T-cell (primary cell): Measurements from ENCODE around the gene WBP2. TPM values are rescaled to one million over a fixed set of nuclear protein-coding genes. Genes with fewer than 3 reads are reported as not detected.

Experiments
- ATAC-seq, 4 experiments: fragments of 200-7000 bp in 3 of 4; fragments of 150-1000 bp in 1 of 4; cut with Tn5 transposase; replicated peaks in 1 of 4; 1 replicate in 3 of 4; 2 replicates in 1 of 4; pipeline ENCODE4 v1.10.0; 2021; ENCODE audit warnings: moderate library complexity in 3 of 4, mild to moderate bottlenecking in 2 of 4, moderate number of reproducible peaks in 1 of 4
- CTCF ChIA-PET, 2 donors: fragments of 300-600 bp; sonication (Branson Sonifier 250); formaldehyde crosslinking; loops; one replicate each; lab custom pipeline; 2022; ENCODE audit warnings: antibody characterized with exemption in 2 of 2; lab: Charles Lee
- POLR2A ChIA-PET, 2 donors: fragments of 300-600 bp; sonication (Branson Sonifier 250); formaldehyde crosslinking; loops; one replicate each; lab custom pipeline; 2022; ENCODE audit warnings: antibody characterized with exemption in 2 of 2; lab: Charles Lee
- DNase-seq, 35 experiments: peaks; one replicate each; pipeline versions ENCODE4 v3.0.0 to v3.0.0-alpha.2; 2013 to 2023
- H3K27ac ChIP-seq: one replicate; pipeline ENCODE4 v1.5.1; 2013; ENCODE audit warnings: low read length
- H3K27me3 ChIP-seq, 2 experiments: replicated peaks in 1 of 2; 1 replicate in 1 of 2; 2 replicates in 1 of 2; pipeline versions ENCODE4 v1.6.1 to v1.7.0; 2013; ENCODE audit warnings: low read length in 1 of 2, mixed read lengths in 1 of 2; ENCODE audit not compliant: control insufficient read depth in 2 of 2, insufficient read depth in 2 of 2; ENCODE audit errors: extremely low read depth in 1 of 2
- H3K36me3 ChIP-seq, 2 donors: 1 replicate in 1 of 2; 2 replicates in 1 of 2; pipeline versions ENCODE4 v1.6.1 to v1.7.0; 2013; ENCODE audit warnings: low read length in 1 of 2; ENCODE audit not compliant: control insufficient read depth in 2 of 2, insufficient read depth in 1 of 2; ENCODE audit errors: extremely low read depth in 1 of 2
- H3K4me1 ChIP-seq, 2 experiments: 1 replicate in 1 of 2; 2 replicates in 1 of 2; pipeline versions ENCODE4 v1.6.1 to v1.7.0; 2013; ENCODE audit warnings: low read length in 2 of 2, mixed read lengths in 1 of 2; ENCODE audit not compliant: insufficient read depth in 2 of 2, control insufficient read depth in 1 of 2; ENCODE audit errors: extremely low read depth in 1 of 2
- H3K4me3 ChIP-seq, 2 donors: 1 replicate in 1 of 2; 2 replicates in 1 of 2; pipeline versions ENCODE4 v1.5.1 to v1.7.0; 2013; ENCODE audit warnings: mild to moderate bottlenecking in 2 of 2, low read length in 1 of 2, moderate library complexity in 1 of 2; ENCODE audit not compliant: control insufficient read depth in 1 of 2; ENCODE audit errors: extremely low read depth in 1 of 2
- H3K9me3 ChIP-seq: 2 replicates; pipeline ENCODE4 v1.7.0; 2013
- H3K27ac Mint-ChIP-seq, 2 donors: one replicate each; pipeline ENCODE4 v1.8.0; 2020 to 2021; ENCODE audit warnings: mild to moderate bottlenecking in 2 of 2, mixed read lengths in 2 of 2
- H3K27me3 Mint-ChIP-seq, 2 donors: one replicate each; pipeline ENCODE4 v1.8.0; 2021 to 2022; ENCODE audit warnings: mixed read lengths in 2 of 2
- H3K36me3 Mint-ChIP-seq: one replicate; pipeline ENCODE4 v1.8.0; 2021; ENCODE audit warnings: mixed read lengths
- H3K4me1 Mint-ChIP-seq, 3 donors: one replicate each; pipeline ENCODE4 v1.8.0; 2020 to 2022; ENCODE audit warnings: mixed read lengths in 3 of 3, mild to moderate bottlenecking in 1 of 3
- H3K4me3 Mint-ChIP-seq, 3 donors: one replicate each; pipeline ENCODE4 v1.8.0; 2020 to 2022; ENCODE audit warnings: mild to moderate bottlenecking in 3 of 3, mixed read lengths in 3 of 3, moderate library complexity in 3 of 3
- H3K9me3 Mint-ChIP-seq, 3 donors: one replicate each; pipeline ENCODE4 v1.8.0; 2020 to 2022; ENCODE audit warnings: mixed read lengths in 3 of 3
- WGBS: methylation state at CpG from one replicate; pipeline ENCODE4 v1.1.5; 2013; ENCODE audit warnings: missing lambda C conversion rate; ENCODE audit not compliant: insufficient coverage; 5-methylcytosine and 5-hydroxymethylcytosine counted together
- total RNA-seq, 35 experiments: library from RNA in 6 of 35; stranded (reverse) in 6 of 35; fragments of 120-200 nt in 1 of 35; gene quantifications; one replicate each; pipeline versions ENCODE4 v1.2.1 to v1.2.4 and lab custom pipeline; 2013 to 2026

The WBP2 gene
- total RNA-seq, 5 donors from 2014 or later (not counting 1 experiment from before 2014, with no cell fraction given) = 91.4 to 158 (median 138) TPM

- ATAC-seq = no peak
- no CpG with 5 or more reads among the region's 1 CpG for WGBS
- Mint-ChIP-seq H3K4me3 (no peak overlapping the region), H3K4me1 (peaks cover 5 to 18% (median 6%) of the 10 kb centered on the region in 3 donors), H3K9me3 (no peaks in the 10 kb centered on the region), H3K27ac (peak overlapping the region in 1 of 2 donors; percentile 39), H3K27me3 (no peaks in the 10 kb centered on the region), H3K36me3 (peaks cover 12% of the 10 kb centered on the region)
- no peaks in the 10 kb centered on the region for H3K9me3 ChIP-seq
- ChIA-PET POLR2A (interaction anchor here (0.6 to 1.0 kb wide), 4 partner anchors 8 to 162 kb away, joined by 3 to 4 read pairs (median 3); no protein-coding TSS in a partner anchor), CTCF (interaction anchor here in 1 of 2 donors (0.5 to 0.8 kb wide), 3 partner anchors 50 to 517 kb away, joined by 3 to 5 read pairs (median 3); no protein-coding TSS in a partner anchor)
- no peaks in the 10 kb centered on the region for H3K27me3 ChIP-seq
- peaks cover 2 to 4% of the 10 kb centered on the region in 2 experiments for H3K4me1 ChIP-seq
- no peak overlapping the region for H3K27ac ChIP-seq
- no peak for DNase-seq
- peaks cover 0 to 13% of the 10 kb centered on the region in 2 donors for H3K36me3 ChIP-seq
- H3K4me3 ChIP-seq = no peak overlapping the region
These were observed 51.3 kb downstream of the WBP2 start for GRCh38 chr17:75803883-75804282.

GRCh38 chr17:75799402-75799801, 55.7 kb downstream of the WBP2 start:
- POLR2A ChIA-PET = interaction anchor here in 1 of 2 donors (0.9 kb wide), 1 partner anchor 13 kb away, joined by 3 read pairs; no protein-coding TSS in a partner anchor

GRCh38 chr17:75795820-75796607, 59.1 kb downstream of the WBP2 start:
- Mint-ChIP-seq H3K36me3 (peaks cover 17% of the 10 kb centered on the region), H3K27me3 (no peaks in the 10 kb centered on the region), H3K4me3 (no peak overlapping the region), H3K9me3 (no peaks in the 10 kb centered on the region), H3K27ac (no peak overlapping the region), H3K4me1 (peaks cover 13 to 36% (median 28%) of the 10 kb centered on the region in 3 donors)
- peaks cover 0 to 2% of the 10 kb centered on the region in 2 experiments for H3K4me1 ChIP-seq
- no peaks in the 10 kb centered on the region for H3K27me3 ChIP-seq
- no peaks in the 10 kb centered on the region for H3K9me3 ChIP-seq
- H3K27ac ChIP-seq = no peak overlapping the region
- H3K4me3 ChIP-seq = no peak overlapping the region
- WGBS = 100% methylated on average over 4 of the region's 8 CpGs
- ATAC-seq (no peak), DNase-seq (no peak)
- H3K36me3 ChIP-seq = peaks cover 0 to 41% of the 10 kb centered on the region in 2 donors
- ChIA-PET POLR2A (interaction anchor here (0.6 to 0.7 kb wide), 6 partner anchors 8 to 1344 kb away, joined by 3 to 7 read pairs (median 4); no protein-coding TSS in a partner anchor), CTCF (interaction anchor here in 1 of 2 donors (1.2 kb wide), 1 partner anchor 10 kb away, joined by 4 read pairs; no protein-coding TSS in a partner anchor)

More at GRCh38 chr17:75799402-75799801, 55.7 kb downstream of the WBP2 start:
- H3K4me1 ChIP-seq = peaks cover 0 to 2% of the 10 kb centered on the region in 2 experiments
- no peaks in the 10 kb centered on the region for H3K27me3 Mint-ChIP-seq
- H3K27me3 ChIP-seq = no peaks in the 10 kb centered on the region
- CTCF ChIA-PET = interaction anchor here in 1 of 2 donors (0.6 to 0.9 kb wide), 2 partner anchors 16 to 216 kb away, joined by 4 read pairs; no protein-coding TSS in a partner anchor
- H3K4me1 Mint-ChIP-seq = peaks cover 5 to 21% (median 9%) of the 10 kb centered on the region in 3 donors
- H3K4me3 Mint-ChIP-seq = no peak overlapping the region
- 100% methylated on average over 3 of the region's 4 CpGs for WGBS
- ATAC-seq = no peak
- no peak overlapping the region for H3K27ac Mint-ChIP-seq
- no peak for DNase-seq
- H3K9me3 Mint-ChIP-seq = no peaks in the 10 kb centered on the region
- no peak overlapping the region for H3K4me3 ChIP-seq
- peaks cover 0 to 28% of the 10 kb centered on the region in 2 donors for H3K36me3 ChIP-seq
- no peaks in the 10 kb centered on the region for H3K9me3 ChIP-seq
- no peak overlapping the region for H3K27ac ChIP-seq
- peaks cover 16% of the 10 kb centered on the region for H3K36me3 Mint-ChIP-seq

Other genes starting within 250 kb of the WBP2 start
- 1 to 10 TPM in 2 of 5 donors, under 1 TPM in 3; 0.35 to 2.2 (median 0.82) TPM for gene SMIM5, start 221.9 kb downstream of the WBP2 start, total RNA-seq
- 10 to 100 TPM; 38.0 to 75.0 (median 61.9) TPM for gene RECQL5, start 188.2 kb downstream of the WBP2 start, total RNA-seq
- 100 to 1,000 TPM; 124 to 191 (median 128) TPM for gene SAP30BP, start 188.0 kb downstream of the WBP2 start, total RNA-seq
- gene ITGB4, start 133.9 kb downstream of the WBP2 start, total RNA-seq = 1 to 10 TPM in 4 of 5 donors, under 1 TPM in 1; 0.68 to 1.6 (median 1.5) TPM
- 10 to 100 TPM in 4 of 5 donors, 1 to 10 TPM in 1; 8.4 to 35.7 (median 26.7) TPM for gene GALK1, start 90.1 kb downstream of the WBP2 start, total RNA-seq
- 10 to 100 TPM; 37.1 to 50.3 (median 39.2) TPM for gene UNK, start 70.5 kb downstream of the WBP2 start, total RNA-seq
- gene UNC13D, start 10.9 kb downstream of the WBP2 start, total RNA-seq = 100 to 1,000 TPM; 148 to 191 (median 180) TPM
- gene TRIM47, start 23.2 kb upstream of the WBP2 start, total RNA-seq = 10 to 100 TPM in 3 of 5 donors, 1 to 10 TPM in 2; 2.6 to 24.6 (median 18.3) TPM
- gene TRIM65, start 41.6 kb upstream of the WBP2 start, total RNA-seq = 10 to 100 TPM; 22.1 to 52.2 (median 45.9) TPM
- 100 to 1,000 TPM; 116 to 170 (median 144) TPM for gene MRPL38, start 49.5 kb upstream of the WBP2 start, total RNA-seq
- 10 to 100 TPM; 25.7 to 45.3 (median 41.5) TPM for gene FBF1, start 85.7 kb upstream of the WBP2 start, total RNA-seq
- 10 to 100 TPM; 17.6 to 33.8 (median 29.1) TPM for gene ACOX1, start 123.8 kb upstream of the WBP2 start, total RNA-seq
- gene TEN1, start 123.9 kb upstream of the WBP2 start, total RNA-seq = 10 to 100 TPM; 12.8 to 15.3 (median 14.3) TPM
- 10 to 100 TPM in 1 of 5 donors, 1 to 10 TPM in 4; 7.5 to 12.1 (median 9.0) TPM for gene CDK3, start 145.5 kb upstream of the WBP2 start, total RNA-seq
- gene EVPL, start 172.0 kb upstream of the WBP2 start, total RNA-seq = 1 to 10 TPM in 1 of 5 donors, under 1 TPM in 4; 0.58 to 1.0 (median 0.72) TPM
- 10 to 100 TPM; 71.9 to 81.6 (median 78.9) TPM for gene SRP68, start 217.2 kb upstream of the WBP2 start, total RNA-seq
- gene GALR2, start 219.4 kb upstream of the WBP2 start, total RNA-seq = 1 to 10 TPM in 1 of 5 donors, under 1 TPM in 2, not detected in 2; 0.20 to 1.3 (median 0.73) TPM
- 1 to 10 TPM in 1 of 5 donors, under 1 TPM in 3, not detected in 1; 0.20 to 1.6 (median 0.31) TPM for gene ZACN, start 223.8 kb upstream of the WBP2 start, total RNA-seq
- gene EXOC7, start 248.5 kb upstream of the WBP2 start, total RNA-seq = 100 to 1,000 TPM; 119 to 181 (median 156) TPM